Neural cell (in vitro differentiated cells): ENCODE results near the gene ITGA1. TPM values are rescaled to one million over a fixed set of nuclear protein-coding genes. Genes with fewer than 3 reads are reported as not detected.

Experiments used
- H2AFZ ChIP-seq: fragments of 200-600, 300-800 bp; sonication (generic), shearing (Covaris generic); 2 replicates; pipeline ENCODE4 v1.6.0; 2014; ENCODE audit warnings: low read depth, mild to moderate bottlenecking, antibody characterized with exemption, low read length, moderate library complexity
- H3F3A ChIP-seq: fragments of 200-600 bp; shearing (Covaris generic); 2 replicates; pipeline ENCODE4 v1.6.1; 2016; ENCODE audit warnings: mild to moderate bottlenecking, moderate library complexity, mixed read lengths, antibody characterized with exemption, low read length; ENCODE audit not compliant: insufficient read depth, poor library complexity, severe bottlenecking
- H3K27ac ChIP-seq: fragments of 200-600, 300-800 bp; sonication (generic), shearing (Covaris generic); 2 replicates; pipeline ENCODE4 v1.5.1; 2014; ENCODE audit warnings: mild to moderate bottlenecking, low read length, moderate library complexity
- H3K27me3 ChIP-seq: fragments of 300-800, 200-600 bp; sonication (generic), shearing (Covaris generic); 2 replicates; pipeline ENCODE4 v1.6.0; 2014; ENCODE audit warnings: mild to moderate bottlenecking, low read depth, low read length, moderate library complexity; ENCODE audit not compliant: insufficient read depth
- H3K36me3 ChIP-seq: fragments of 300-800, 200-600 bp; sonication (generic), shearing (Covaris generic); 2 replicates; pipeline ENCODE4 v1.5.1; 2014; ENCODE audit warnings: mild to moderate bottlenecking, antibody characterized with exemption, low read length, moderate library complexity; ENCODE audit not compliant: insufficient read depth
- H3K4me2 ChIP-seq: fragments of 300-800, 200-600 bp; sonication (generic), shearing (Covaris generic); 2 replicates; pipeline ENCODE4 v1.6.0; 2014; ENCODE audit warnings: mild to moderate bottlenecking, low read length
- H3K4me3 ChIP-seq: fragments of 300-800, 200-600 bp; sonication (generic), shearing (Covaris generic); 2 replicates; pipeline ENCODE4 v1.5.1; 2014; ENCODE audit warnings: mild to moderate bottlenecking, low read length, moderate library complexity
- H3K79me2 ChIP-seq: fragments of 200-600 bp; shearing (Covaris generic); replicated peaks from 2 replicates; pipeline ENCODE4 v1.6.0; 2014; ENCODE audit warnings: mild to moderate bottlenecking, low read length, moderate library complexity; ENCODE audit not compliant: insufficient read depth
- H3K9ac ChIP-seq: fragments of 300-800, 200-600 bp; sonication (generic), shearing (Covaris generic); 2 replicates; pipeline ENCODE4 v1.6.1; 2016; ENCODE audit warnings: mild to moderate bottlenecking, low read length, mixed read lengths
- H3K9me2 ChIP-seq: fragments of 200-600 bp; shearing (Covaris generic); 2 replicates; pipeline ENCODE4 v1.6.1; 2016; ENCODE audit warnings: mild to moderate bottlenecking, low read length, mixed read lengths; ENCODE audit not compliant: insufficient read depth
- H3K9me3 ChIP-seq: fragments of 200-600, 300-800 bp; sonication (generic), shearing (Covaris generic); 2 replicates; pipeline ENCODE4 v1.6.1; 2016; ENCODE audit warnings: mild to moderate bottlenecking, mixed run types, low read length, moderate library complexity, mixed read lengths
- H4K20me1 ChIP-seq: fragments of 200-600 bp; shearing (Covaris generic); 2 replicates; pipeline ENCODE4 v1.6.1; 2016; ENCODE audit warnings: mild to moderate bottlenecking, mixed run types; ENCODE audit not compliant: insufficient read depth
- CTCF ChIP-seq: fragments of 450-650 bp; IDR thresholded peaks from 2 replicates; pipeline ENCODE4 v1.5.1; 2014; ENCODE audit warnings: antibody characterized with exemption, mild to moderate bottlenecking, moderate library complexity; ENCODE audit not compliant: poor library complexity, severe bottlenecking
- EP300 ChIP-seq: fragments of 450-650 bp; conservative IDR thresholded peaks from 2 replicates; pipeline ENCODE4 v1.6.1; 2014; ENCODE audit warnings: antibody characterized with exemption, mild to moderate bottlenecking, moderate library complexity; ENCODE audit not compliant: poor library complexity, severe bottlenecking
- EZH2 ChIP-seq: fragments of 200-600, 300-800 bp; shearing (Covaris generic), sonication (generic); IDR thresholded peaks from 2 replicates; pipeline ENCODE4 v1.6.1; 2014; ENCODE audit warnings: antibody characterized with exemption, low read length, borderline replicate concordance, mild to moderate bottlenecking; ENCODE audit not compliant: insufficient read depth, poor library complexity, severe bottlenecking
- MXI1 ChIP-seq: fragments of 450-650 bp; conservative IDR thresholded peaks from 2 replicates; pipeline ENCODE4 v1.6.1; 2014; ENCODE audit warnings: antibody characterized with exemption, mild to moderate bottlenecking; ENCODE audit not compliant: poor library complexity, severe bottlenecking
- POLR2AphosphoS5 ChIP-seq: IDR thresholded peaks from 2 replicates; pipeline ENCODE4 v1.6.1; 2012
- RAD21 ChIP-seq: fragments of 450-650 bp; conservative IDR thresholded peaks from 2 replicates; pipeline ENCODE4 v1.6.1; 2014; ENCODE audit warnings: antibody characterized with exemption, mild to moderate bottlenecking, moderate library complexity
- REST ChIP-seq: IDR thresholded peaks from 2 replicates; pipeline ENCODE4 v1.6.1; 2012; ENCODE audit warnings: borderline replicate concordance
- SMC3 ChIP-seq: fragments of 450-650 bp; conservative IDR thresholded peaks from 2 replicates; pipeline ENCODE4 v1.6.1; 2014; ENCODE audit warnings: antibody characterized with exemption, mild to moderate bottlenecking, moderate library complexity; ENCODE audit not compliant: poor library complexity
- TAF1 ChIP-seq: IDR thresholded peaks from 2 replicates; pipeline ENCODE4 v1.6.1; 2012; ENCODE audit warnings: low read depth
- polyA plus RNA-seq: library from polyadenylated mRNA; depleted of rRNA; stranded (reverse); fragments of >200 nt; gene quantifications from 2 replicates; pipeline ENCODE4 v1.2.3, GENCODE V29; 2014

Gene ITGA1
- polyA plus RNA-seq, 1 donor from 2014 or later = 0.15 TPM

- Histone ChIP-seq H3K4me2 (no peak overlapping the region), H3K36me3 (no peaks in the 10 kb centered on the region), H3K27me3 (no peaks in the 10 kb centered on the region), H4K20me1 (no peaks in the 10 kb centered on the region), H3K27ac (no peak overlapping the region), H3K9ac (no peak overlapping the region), H3K9me2 (no peaks in the 10 kb centered on the region), H2AFZ (no peak overlapping the region), H3F3A (no peaks in the 10 kb centered on the region), H3K79me2 (no peaks in the 10 kb centered on the region), H3K4me3 (no peak overlapping the region), H3K9me3 (no peaks in the 10 kb centered on the region)
- TF ChIP-seq SMC3 (no peak), MXI1 (no peak), POLR2AphosphoS5 (no peak), TAF1 (no peak)
These were observed 41.2 kb upstream of the ITGA1 start for GRCh38 chr5:52746539-52746938.

DNA sequence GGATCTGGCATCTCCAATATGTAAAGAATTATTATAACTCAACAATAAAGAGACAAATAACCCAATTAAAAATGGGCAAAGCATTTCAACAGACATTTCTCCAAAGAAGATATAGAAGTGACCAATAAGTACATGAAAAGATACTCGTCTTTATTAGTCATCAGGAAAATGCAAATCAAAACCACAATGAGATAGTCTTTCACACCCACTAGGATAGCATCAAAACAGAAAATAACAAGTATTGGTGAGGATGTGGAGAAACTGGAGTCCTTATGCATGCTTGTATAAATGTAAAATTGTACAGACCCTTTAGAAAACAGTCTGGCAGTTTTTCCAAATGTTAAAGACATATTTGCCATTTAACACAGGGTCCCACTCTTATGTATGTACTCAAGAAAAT, 39.1 kb upstream of the ITGA1 start:
- Histone ChIP-seq H3K9me2 (no peaks in the 10 kb centered on the region), H3K9me3 (no peaks in the 10 kb centered on the region), H3K4me2 (no peak overlapping the region), H3K9ac (no peak overlapping the region), H3K27ac (no peak overlapping the region), H3F3A (no peaks in the 10 kb centered on the region), H3K4me3 (no peak overlapping the region), H3K27me3 (no peaks in the 10 kb centered on the region), H2AFZ (no peak overlapping the region), H3K36me3 (no peaks in the 10 kb centered on the region), H4K20me1 (no peaks in the 10 kb centered on the region), H3K79me2 (no peaks in the 10 kb centered on the region)
- TF ChIP-seq POLR2AphosphoS5 = no peak
- TF ChIP-seq MXI1 = no peak
- TF ChIP-seq EZH2 = no peak
- no peak for TF ChIP-seq SMC3
- TF ChIP-seq TAF1 = no peak
- TF ChIP-seq RAD21 = no peak
- no peak for TF ChIP-seq CTCF
- TF ChIP-seq EP300 = no peak
- no peak for TF ChIP-seq REST

GRCh38 chr5:52749666-52750065, 38.0 kb upstream of the ITGA1 start:
- Histone ChIP-seq H3K9me2 (no peaks in the 10 kb centered on the region), H2AFZ (no peak overlapping the region), H3K9me3 (no peaks in the 10 kb centered on the region), H4K20me1 (no peaks in the 10 kb centered on the region), H3K4me3 (no peak overlapping the region), H3K9ac (no peak overlapping the region), H3K27ac (no peak overlapping the region), H3K36me3 (no peaks in the 10 kb centered on the region), H3K79me2 (no peaks in the 10 kb centered on the region), H3F3A (no peaks in the 10 kb centered on the region), H3K4me2 (no peak overlapping the region), H3K27me3 (no peaks in the 10 kb centered on the region)
- TF ChIP-seq EP300 = no peak
- no peak for TF ChIP-seq TAF1
- TF ChIP-seq RAD21 = no peak
- no peak for TF ChIP-seq MXI1
- TF ChIP-seq CTCF = no peak
- TF ChIP-seq SMC3 = no peak
- no peak for TF ChIP-seq REST
